HG03066 (cell line): ENCODE data around the gene KCNK5.

Source experiments
- ATAC-seq: cut with Tn5 transposase; IDR thresholded peaks from one replicate; pipeline ENCODE4 v1.9.1; 2021; ENCODE audit warnings: low read depth; ENCODE audit not compliant: unreplicated experiment

The KCNK5 gene

GRCh38 chr6:39218868-39219567 is 10.3 kb downstream of the KCNK5 start:
- ATAC-seq, result no peak

- ATAC-seq, result no peak
Measured at GRCh38 chr6:39217177-39217864, 12.0 kb downstream of the KCNK5 start.

- ATAC-seq, result no peak
Measured at GRCh38 chr6:39215640-39216158, 13.6 kb downstream of the KCNK5 start.

GRCh38 chr6:39214846-39215639 is 14.2 kb downstream of the KCNK5 start:
- ATAC-seq, result no peak

- ATAC-seq, result no peak
Measured at GRCh38 chr6:39214120-39214813, 15.0 kb downstream of the KCNK5 start.

- ATAC-seq, result no peak
Measured at GRCh38 chr6:39213195-39213920, 15.9 kb downstream of the KCNK5 start.

- no peak for ATAC-seq
Measured at GRCh38 chr6:39211183-39211582, 18.1 kb downstream of the KCNK5 start.

- ATAC-seq, result no peak
Measured at GRCh38 chr6:39210450-39210849, 18.8 kb downstream of the KCNK5 start.

GRCh38 chr6:39209911-39210310 is 19.4 kb downstream of the KCNK5 start:
- no peak for ATAC-seq

GRCh38 chr6:39209360-39209811 is 19.9 kb downstream of the KCNK5 start:
- ATAC-seq, result no peak

GRCh38 chr6:39208223-39208739 is 21.0 kb downstream of the KCNK5 start:
- no peak for ATAC-seq

GRCh38 chr6:39207416-39208222 is 21.7 kb downstream of the KCNK5 start:
- no peak for ATAC-seq

- ATAC-seq, result no peak
Measured at GRCh38 chr6:39206250-39206721, 23.0 kb downstream of the KCNK5 start.

GRCh38 chr6:39204646-39205244 is 24.5 kb downstream of the KCNK5 start:
- ATAC-seq, result no peak

GRCh38 chr6:39204160-39204495 is 25.1 kb downstream of the KCNK5 start:
- ATAC-seq, result no peak

- ATAC-seq, result no peak
Measured at GRCh38 chr6:39203436-39204159, 25.7 kb downstream of the KCNK5 start.

GRCh38 chr6:39202166-39202565 is 27.1 kb downstream of the KCNK5 start:
- ATAC-seq, result no peak

- ATAC-seq, result no peak
Measured at GRCh38 chr6:39200498-39201020, 28.7 kb downstream of the KCNK5 start.
